Suprapubic skin (tissue), 3 donors: ENCODE results near the gene ACP1.

Experiments
- CTCF ChIP-seq, 2 donors: fragments of 200-600 bp in 1 of 2; fragments of 450-650 bp in 1 of 2; sonication (generic) in 1 of 2; IDR thresholded peaks; one replicate each; pipeline ENCODE4 v1.5.1; 2016 to 2019; ENCODE audit warnings: antibody characterized with exemption in 2 of 2, mild to moderate bottlenecking in 1 of 2, moderate library complexity in 1 of 2
- EP300 ChIP-seq: sonication (generic); formaldehyde crosslinking; IDR thresholded peaks from one replicate; pipeline ENCODE4 v1.6.1; 2017; ENCODE audit warnings: antibody characterized with exemption

- no peak for TF ChIP-seq EP300
- TF ChIP-seq CTCF (IDR thresholded peaks at IDR 0.05) = no peak
Measured at GRCh38 chr2:309148-309953, 44.6 kb downstream of the ACP1 start.
